ENCODE results near the gene NCBP1.

Gene NCBP1

DNA sequence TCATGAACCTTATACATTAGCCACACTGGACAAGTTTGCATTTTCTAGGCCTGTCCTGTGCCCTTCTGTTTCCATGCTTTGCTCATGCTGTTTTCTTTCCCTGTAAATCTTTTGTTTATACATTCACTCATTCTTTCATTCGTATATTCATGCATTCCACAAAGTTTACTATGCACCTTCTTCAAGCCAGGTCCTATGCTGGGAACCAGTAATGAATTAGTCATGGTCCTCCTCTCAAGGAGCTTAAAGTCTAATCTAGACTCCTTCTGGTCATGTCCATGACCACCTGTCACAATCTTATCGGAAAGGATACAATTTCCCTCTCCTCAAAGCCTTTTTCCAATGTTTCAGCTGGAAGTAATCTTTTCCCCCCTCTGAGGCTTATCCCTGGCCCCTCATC, 72.6 kb downstream of the NCBP1 start:
- DNase-seq = no peak
- H3K18ac ChIP-seq (ENCODE audit: low read depth in 1 of 2, low read length in 2 of 2) = no peak overlapping the region
- H3K36me3 ChIP-seq (ENCODE audit: control insufficient read depth in 1 of 2, insufficient read depth in 2 of 2, low read depth in 1 of 2, low read length in 2 of 2) = no peaks in the 10 kb centered on the region
- no peak overlapping the region for H3K23ac ChIP-seq (ENCODE audit: low read length in 2 of 2)
- no peak overlapping the region for H2AFZ ChIP-seq (ENCODE audit: low read depth, low read length)
- peaks cover 3 to 5% of the 10 kb centered on the region in 2 experiments for H3K27me3 ChIP-seq (ENCODE audit: control insufficient read depth in 1 of 2, insufficient read depth in 1 of 2, low read length in 2 of 2)
- H3K4me2 ChIP-seq (ENCODE audit: low read length, poor library complexity, severe bottlenecking) = no peak overlapping the region
- no peak overlapping the region for H4K8ac ChIP-seq (ENCODE audit: low read length)
- no peak overlapping the region for H2BK5ac ChIP-seq (ENCODE audit: low read depth, low read length, poor library complexity, severe bottlenecking)
- H2AK5ac ChIP-seq (ENCODE audit: low read length, severe bottlenecking) = no peak overlapping the region
- H3K4me3 ChIP-seq (ENCODE audit: insufficient read depth in 1 of 2, low read depth in 1 of 2, low read length in 2 of 2) = no peak overlapping the region
- H3K27ac ChIP-seq (ENCODE audit: low read length, poor library complexity, severe bottlenecking) = no peak overlapping the region
- H3K4me1 ChIP-seq (ENCODE audit: control insufficient read depth, insufficient read depth, low read depth, low read length) = peaks cover 9% of the 10 kb centered on the region
- no peak overlapping the region for H2BK12ac ChIP-seq (ENCODE audit: low read length in 2 of 2)
- H3K9ac ChIP-seq (ENCODE audit: low read length) = no peak overlapping the region
- no peak overlapping the region for H3K14ac ChIP-seq (ENCODE audit: low read length in 2 of 2)
- no peaks in the 10 kb centered on the region for H3K9me3 ChIP-seq (ENCODE audit: control insufficient read depth, low read length)
- WGBS = 70% methylated on average over 2 of the region's 2 CpGs
- H2BK15ac ChIP-seq (ENCODE audit: low read depth, poor library complexity, severe bottlenecking) = no peak overlapping the region
- no peak overlapping the region for H3K4ac ChIP-seq (ENCODE audit: low read depth in 1 of 2, low read length in 2 of 2)
- H3K79me1 ChIP-seq (replicated peaks; ENCODE audit: low read length, poor library complexity, severe bottlenecking) = no peaks in the 10 kb centered on the region
- no peak overlapping the region for H2BK120ac ChIP-seq (ENCODE audit: low read depth, low read length)
- H4K91ac ChIP-seq (ENCODE audit: low read length) = no peak overlapping the region

DNA sequence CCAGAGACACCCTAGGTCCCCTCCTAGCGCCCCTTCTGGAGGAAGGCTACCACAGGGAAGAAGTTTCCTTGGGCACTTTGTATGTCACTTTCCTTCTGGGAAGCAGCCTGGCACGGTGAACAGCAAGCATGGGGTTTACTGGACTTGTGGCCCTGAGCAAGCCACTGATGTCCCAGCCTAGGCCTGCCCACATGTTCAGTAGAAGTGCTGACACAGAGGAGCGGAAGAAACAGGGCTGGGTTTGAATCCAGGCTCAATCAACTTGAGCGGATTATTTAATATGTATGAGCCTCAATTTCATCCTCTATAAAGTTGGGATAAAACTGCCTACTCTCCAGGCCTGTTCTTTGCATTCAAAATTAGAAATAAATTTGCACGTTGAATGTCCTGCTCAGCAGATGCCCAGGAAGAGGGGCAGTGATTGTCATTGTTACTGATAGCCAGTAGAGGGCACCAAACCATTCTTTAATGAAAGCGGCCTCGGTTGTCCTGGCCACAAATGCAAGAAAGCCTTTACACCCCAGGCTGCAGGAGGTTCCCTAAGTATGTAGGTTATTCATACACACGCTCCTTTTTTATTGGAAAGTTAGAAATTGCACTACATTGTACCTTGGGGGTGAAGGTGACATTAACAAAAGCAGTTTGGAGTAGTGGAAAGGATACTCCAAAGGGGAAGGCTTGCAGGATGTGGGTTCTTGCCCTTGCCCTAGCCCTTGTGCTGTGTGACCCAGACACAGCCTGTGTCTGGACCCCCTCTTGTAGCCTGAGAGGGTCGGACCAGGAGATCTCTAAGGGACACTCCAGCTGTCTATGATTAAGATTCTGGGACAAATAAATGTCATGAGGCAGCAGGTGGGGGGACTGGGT, 77.0 kb downstream of the NCBP1 start:
- Histone ChIP-seq H3K79me1 (replicated peaks; ENCODE audit: low read length, poor library complexity, severe bottlenecking) (no peaks in the 10 kb centered on the region), H3K4me2 (ENCODE audit: low read length, poor library complexity, severe bottlenecking) (no peak overlapping the region), H3K4ac (ENCODE audit: low read depth in 1 of 2, low read length in 2 of 2) (no peak overlapping the region), H3K18ac (ENCODE audit: low read depth in 1 of 2, low read length in 2 of 2) (no peak overlapping the region), H2BK15ac (ENCODE audit: low read depth, poor library complexity, severe bottlenecking) (no peak overlapping the region), H2BK5ac (ENCODE audit: low read depth, low read length, poor library complexity, severe bottlenecking) (no peak overlapping the region), H4K91ac (ENCODE audit: low read length) (no peak overlapping the region), H3K4me3 (ENCODE audit: insufficient read depth in 1 of 2, low read depth in 1 of 2, low read length in 2 of 2) (no peak overlapping the region), H3K27ac (ENCODE audit: low read length, poor library complexity, severe bottlenecking) (no peak overlapping the region), H3K9me3 (ENCODE audit: control insufficient read depth, low read length) (no peaks in the 10 kb centered on the region), H3K4me1 (ENCODE audit: control insufficient read depth, insufficient read depth, low read depth, low read length) (peaks cover 11% of the 10 kb centered on the region), H2BK120ac (ENCODE audit: low read depth, low read length) (no peak overlapping the region), H3K27me3 (ENCODE audit: control insufficient read depth in 1 of 2, insufficient read depth in 1 of 2, low read length in 2 of 2) (peaks cover 7 to 9% of the 10 kb centered on the region in 2 experiments), H3K23ac (ENCODE audit: low read length in 2 of 2) (no peak overlapping the region), H3K9ac (ENCODE audit: low read length) (no peak overlapping the region), H2AK5ac (ENCODE audit: low read length, severe bottlenecking) (peak overlapping the region; percentile 91), H4K8ac (ENCODE audit: low read length) (no peak overlapping the region), H3K14ac (ENCODE audit: low read length in 2 of 2) (no peak overlapping the region), H2AFZ (ENCODE audit: low read depth, low read length) (no peak overlapping the region), H2BK12ac (ENCODE audit: low read length in 2 of 2) (no peak overlapping the region), H3K36me3 (ENCODE audit: control insufficient read depth in 1 of 2, insufficient read depth in 2 of 2, low read depth in 1 of 2, low read length in 2 of 2) (no peaks in the 10 kb centered on the region)
- 19% methylated on average over 7 of the region's 9 CpGs for WGBS
- DNase-seq = peak; percentile 70

GRCh38 chr9:97711223-97711626, 77.6 kb downstream of the NCBP1 start:
- Histone ChIP-seq H3K4me1 (ENCODE audit: control insufficient read depth, insufficient read depth, low read depth, low read length) (peaks cover 11% of the 10 kb centered on the region), H2AFZ (ENCODE audit: low read depth, low read length) (peak overlapping the region; percentile 68), H3K9me3 (ENCODE audit: control insufficient read depth, low read length) (no peaks in the 10 kb centered on the region), H3K4me2 (ENCODE audit: low read length, poor library complexity, severe bottlenecking) (no peak overlapping the region), H2BK12ac (ENCODE audit: low read length in 2 of 2) (no peak overlapping the region), H3K36me3 (ENCODE audit: control insufficient read depth in 1 of 2, insufficient read depth in 2 of 2, low read depth in 1 of 2, low read length in 2 of 2) (no peaks in the 10 kb centered on the region), H3K27ac (ENCODE audit: low read length, poor library complexity, severe bottlenecking) (no peak overlapping the region), H3K27me3 (ENCODE audit: control insufficient read depth in 1 of 2, insufficient read depth in 1 of 2, low read length in 2 of 2) (peaks cover 7 to 9% of the 10 kb centered on the region in 2 experiments), H3K79me1 (replicated peaks; ENCODE audit: low read length, poor library complexity, severe bottlenecking) (no peaks in the 10 kb centered on the region), H3K9ac (ENCODE audit: low read length) (no peak overlapping the region), H3K18ac (ENCODE audit: low read depth in 1 of 2, low read length in 2 of 2) (no peak overlapping the region), H2AK5ac (ENCODE audit: low read length, severe bottlenecking) (peak overlapping the region; percentile 84), H2BK120ac (ENCODE audit: low read depth, low read length) (no peak overlapping the region), H4K91ac (ENCODE audit: low read length) (peak overlapping the region; percentile 27), H3K23ac (ENCODE audit: low read length in 2 of 2) (no peak overlapping the region), H4K8ac (ENCODE audit: low read length) (peak overlapping the region; percentile 60), H3K4ac (ENCODE audit: low read depth in 1 of 2, low read length in 2 of 2) (no peak overlapping the region), H2BK15ac (ENCODE audit: low read depth, poor library complexity, severe bottlenecking) (no peak overlapping the region), H2BK5ac (ENCODE audit: low read depth, low read length, poor library complexity, severe bottlenecking) (no peak overlapping the region), H3K4me3 (ENCODE audit: insufficient read depth in 1 of 2, low read depth in 1 of 2, low read length in 2 of 2) (no peak overlapping the region), H3K14ac (ENCODE audit: low read length in 2 of 2) (no peak overlapping the region)
- 23% methylated on average over 12 of the region's 12 CpGs for WGBS
- DNase-seq = no peak

DNA sequence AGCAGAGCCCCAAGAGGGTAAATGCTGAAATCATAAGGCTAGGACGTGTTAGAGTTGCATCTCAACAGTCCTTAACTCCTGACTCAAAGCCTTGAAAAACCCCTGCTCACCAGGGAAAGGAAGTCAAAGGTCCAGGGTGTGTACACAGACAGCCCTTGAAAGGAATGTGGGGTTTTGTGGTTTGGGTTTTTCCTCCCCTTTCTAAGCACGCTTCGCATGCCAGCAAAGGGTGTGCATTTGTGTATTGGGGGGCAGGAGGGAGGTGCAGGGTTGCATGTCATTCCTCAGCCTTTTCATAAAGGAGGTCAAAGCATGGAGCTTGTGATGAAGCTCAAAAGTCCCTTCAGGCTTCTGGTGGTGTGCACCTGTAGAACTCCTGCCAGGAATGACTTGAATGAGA, 80.8 kb downstream of the NCBP1 start:
- H3K23ac ChIP-seq (ENCODE audit: low read length in 2 of 2) = no peak overlapping the region
- H2AK5ac ChIP-seq (ENCODE audit: low read length, severe bottlenecking) = no peak overlapping the region
- no peak overlapping the region for H4K8ac ChIP-seq (ENCODE audit: low read length)
- no peak overlapping the region for H2AFZ ChIP-seq (ENCODE audit: low read depth, low read length)
- peaks cover 10 to 21% of the 10 kb centered on the region in 2 experiments for H3K27me3 ChIP-seq (ENCODE audit: control insufficient read depth in 1 of 2, insufficient read depth in 1 of 2, low read length in 2 of 2)
- H3K36me3 ChIP-seq (ENCODE audit: control insufficient read depth in 1 of 2, insufficient read depth in 2 of 2, low read depth in 1 of 2, low read length in 2 of 2) = no peaks in the 10 kb centered on the region
- peak; percentile 39 for DNase-seq
- no peak overlapping the region for H2BK15ac ChIP-seq (ENCODE audit: low read depth, poor library complexity, severe bottlenecking)
- 22% methylated on average over 3 of the region's 3 CpGs for WGBS
- H3K14ac ChIP-seq (ENCODE audit: low read length in 2 of 2) = no peak overlapping the region
- H3K4ac ChIP-seq (ENCODE audit: low read depth in 1 of 2, low read length in 2 of 2) = no peak overlapping the region
- no peaks in the 10 kb centered on the region for H3K79me1 ChIP-seq (replicated peaks; ENCODE audit: low read length, poor library complexity, severe bottlenecking)
- H2BK5ac ChIP-seq (ENCODE audit: low read depth, low read length, poor library complexity, severe bottlenecking) = no peak overlapping the region
- no peak overlapping the region for H3K4me3 ChIP-seq (ENCODE audit: insufficient read depth in 1 of 2, low read depth in 1 of 2, low read length in 2 of 2)
- no peak overlapping the region for H3K18ac ChIP-seq (ENCODE audit: low read depth in 1 of 2, low read length in 2 of 2)
- H2BK120ac ChIP-seq (ENCODE audit: low read depth, low read length) = no peak overlapping the region
- no peaks in the 10 kb centered on the region for H3K9me3 ChIP-seq (ENCODE audit: control insufficient read depth, low read length)
- H4K91ac ChIP-seq (ENCODE audit: low read length) = no peak overlapping the region
- no peak overlapping the region for H2BK12ac ChIP-seq (ENCODE audit: low read length in 2 of 2)
- H3K27ac ChIP-seq (ENCODE audit: low read length, poor library complexity, severe bottlenecking) = peak overlapping the region; percentile 43
- no peak overlapping the region for H3K4me2 ChIP-seq (ENCODE audit: low read length, poor library complexity, severe bottlenecking)
- H3K9ac ChIP-seq (ENCODE audit: low read length) = no peak overlapping the region
- peaks cover 11% of the 10 kb centered on the region for H3K4me1 ChIP-seq (ENCODE audit: control insufficient read depth, insufficient read depth, low read depth, low read length)

Measured in mesenchymal stem cell (in vitro differentiated cells and primary cell).